ENCODE results near the gene ADGRV1.

DNA sequence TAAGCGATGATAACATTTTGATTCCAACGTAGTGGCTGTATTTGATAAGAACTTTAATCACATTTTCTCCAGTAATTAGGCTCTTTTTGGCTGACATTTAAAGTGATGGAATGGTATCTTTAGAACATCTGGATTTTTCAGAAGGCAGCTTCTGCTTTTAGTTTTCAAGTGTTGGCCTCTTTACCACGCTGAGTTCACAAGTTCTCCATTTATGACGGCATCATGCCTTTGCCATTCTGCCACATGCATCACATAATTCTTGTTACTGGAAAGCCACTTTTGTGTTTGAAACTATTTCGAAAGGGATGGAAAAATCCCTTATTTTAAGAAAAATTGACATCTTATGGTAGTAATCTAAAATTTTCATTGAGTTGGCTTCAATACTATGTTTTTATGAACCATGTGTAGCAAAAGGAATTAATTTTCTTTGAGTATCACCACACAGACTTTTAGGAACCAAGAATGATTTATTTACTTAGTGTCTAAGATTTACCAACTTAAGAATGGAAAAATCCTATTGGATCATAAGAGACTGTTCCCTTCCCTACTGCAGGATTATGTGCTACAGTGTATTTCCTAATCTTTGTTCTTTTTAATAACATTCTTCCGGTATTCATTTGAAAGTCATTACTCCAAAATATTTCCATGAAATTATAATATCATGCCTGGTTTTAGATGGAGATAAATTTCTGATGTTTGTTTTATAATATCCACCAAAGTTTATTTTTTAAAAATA lies 344.2 kb downstream of the ADGRV1 start:
- no peak for TF ChIP-seq EP300 (IDR thresholded peaks at IDR 0.05; ENCODE audit: borderline replicate concordance)
- TF ChIP-seq RAD21 (IDR thresholded peaks at IDR 0.05; ENCODE audit: low read depth), result no peak
- TF ChIP-seq, protein P1, sequence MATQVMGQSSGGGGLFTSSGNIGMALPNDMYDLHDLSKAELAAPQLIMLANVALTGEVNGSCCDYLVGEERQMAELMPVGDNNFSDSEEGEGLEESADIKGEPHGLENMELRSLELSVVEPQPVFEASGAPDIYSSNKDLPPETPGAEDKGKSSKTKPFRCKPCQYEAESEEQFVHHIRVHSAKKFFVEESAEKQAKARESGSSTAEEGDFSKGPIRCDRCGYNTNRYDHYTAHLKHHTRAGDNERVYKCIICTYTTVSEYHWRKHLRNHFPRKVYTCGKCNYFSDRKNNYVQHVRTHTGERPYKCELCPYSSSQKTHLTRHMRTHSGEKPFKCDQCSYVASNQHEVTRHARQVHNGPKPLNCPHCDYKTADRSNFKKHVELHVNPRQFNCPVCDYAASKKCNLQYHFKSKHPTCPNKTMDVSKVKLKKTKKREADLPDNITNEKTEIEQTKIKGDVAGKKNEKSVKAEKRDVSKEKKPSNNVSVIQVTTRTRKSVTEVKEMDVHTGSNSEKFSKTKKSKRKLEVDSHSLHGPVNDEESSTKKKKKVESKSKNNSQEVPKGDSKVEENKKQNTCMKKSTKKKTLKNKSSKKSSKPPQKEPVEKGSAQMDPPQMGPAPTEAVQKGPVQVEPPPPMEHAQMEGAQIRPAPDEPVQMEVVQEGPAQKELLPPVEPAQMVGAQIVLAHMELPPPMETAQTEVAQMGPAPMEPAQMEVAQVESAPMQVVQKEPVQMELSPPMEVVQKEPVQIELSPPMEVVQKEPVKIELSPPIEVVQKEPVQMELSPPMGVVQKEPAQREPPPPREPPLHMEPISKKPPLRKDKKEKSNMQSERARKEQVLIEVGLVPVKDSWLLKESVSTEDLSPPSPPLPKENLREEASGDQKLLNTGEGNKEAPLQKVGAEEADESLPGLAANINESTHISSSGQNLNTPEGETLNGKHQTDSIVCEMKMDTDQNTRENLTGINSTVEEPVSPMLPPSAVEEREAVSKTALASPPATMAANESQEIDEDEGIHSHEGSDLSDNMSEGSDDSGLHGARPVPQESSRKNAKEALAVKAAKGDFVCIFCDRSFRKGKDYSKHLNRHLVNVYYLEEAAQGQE (IDR thresholded peaks at IDR 0.05; ENCODE audit: low read depth), result no peak
- TF ChIP-seq CREB1 (IDR thresholded peaks at IDR 0.05; ENCODE audit: low read depth), result no peak
